Measurements from ENCODE around the gene FAM89A.

Gene FAM89A

DNA sequence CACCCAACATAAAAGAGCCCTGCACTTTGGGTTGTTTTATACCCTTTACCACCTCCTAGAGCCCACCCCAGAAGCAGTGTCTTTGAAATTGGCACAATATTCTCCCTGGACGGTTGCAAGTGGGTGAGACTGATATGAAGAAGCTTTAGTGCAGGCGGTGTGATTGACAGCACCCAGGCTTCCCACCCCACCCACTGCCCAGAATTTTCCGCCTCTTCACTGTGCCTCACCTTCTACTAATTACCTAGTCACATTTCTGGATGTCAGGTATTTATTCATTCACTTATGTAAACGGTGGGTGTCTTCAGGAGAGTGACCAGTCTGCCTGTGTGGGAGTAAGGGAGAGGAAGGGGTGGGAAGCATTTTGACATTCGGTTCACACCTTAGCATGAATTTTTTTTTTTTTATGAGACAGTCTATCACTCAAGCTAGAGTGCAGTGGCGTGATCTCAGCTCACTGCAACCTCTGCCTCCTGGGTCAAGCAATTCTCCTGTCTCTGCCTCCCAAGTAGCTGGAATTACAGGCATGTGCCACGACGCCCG lies 1.7 kb upstream of the FAM89A start:
- DNase-seq (ENCODE audit: low spot score), result no peak
- in situ Hi-C loops (cut with MboI; ENCODE audit: low pct_unique_long_range_greater_than_20kb, low sequenced_read_pairs, unreplicated experiment), result no loop called here
- TF ChIP-seq, protein P1, sequence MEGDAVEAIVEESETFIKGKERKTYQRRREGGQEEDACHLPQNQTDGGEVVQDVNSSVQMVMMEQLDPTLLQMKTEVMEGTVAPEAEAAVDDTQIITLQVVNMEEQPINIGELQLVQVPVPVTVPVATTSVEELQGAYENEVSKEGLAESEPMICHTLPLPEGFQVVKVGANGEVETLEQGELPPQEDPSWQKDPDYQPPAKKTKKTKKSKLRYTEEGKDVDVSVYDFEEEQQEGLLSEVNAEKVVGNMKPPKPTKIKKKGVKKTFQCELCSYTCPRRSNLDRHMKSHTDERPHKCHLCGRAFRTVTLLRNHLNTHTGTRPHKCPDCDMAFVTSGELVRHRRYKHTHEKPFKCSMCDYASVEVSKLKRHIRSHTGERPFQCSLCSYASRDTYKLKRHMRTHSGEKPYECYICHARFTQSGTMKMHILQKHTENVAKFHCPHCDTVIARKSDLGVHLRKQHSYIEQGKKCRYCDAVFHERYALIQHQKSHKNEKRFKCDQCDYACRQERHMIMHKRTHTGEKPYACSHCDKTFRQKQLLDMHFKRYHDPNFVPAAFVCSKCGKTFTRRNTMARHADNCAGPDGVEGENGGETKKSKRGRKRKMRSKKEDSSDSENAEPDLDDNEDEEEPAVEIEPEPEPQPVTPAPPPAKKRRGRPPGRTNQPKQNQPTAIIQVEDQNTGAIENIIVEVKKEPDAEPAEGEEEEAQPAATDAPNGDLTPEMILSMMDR (IDR thresholded peaks at IDR 0.05; ENCODE audit: extremely low read depth, insufficient read depth, missing control alignments), result no peak

DNA sequence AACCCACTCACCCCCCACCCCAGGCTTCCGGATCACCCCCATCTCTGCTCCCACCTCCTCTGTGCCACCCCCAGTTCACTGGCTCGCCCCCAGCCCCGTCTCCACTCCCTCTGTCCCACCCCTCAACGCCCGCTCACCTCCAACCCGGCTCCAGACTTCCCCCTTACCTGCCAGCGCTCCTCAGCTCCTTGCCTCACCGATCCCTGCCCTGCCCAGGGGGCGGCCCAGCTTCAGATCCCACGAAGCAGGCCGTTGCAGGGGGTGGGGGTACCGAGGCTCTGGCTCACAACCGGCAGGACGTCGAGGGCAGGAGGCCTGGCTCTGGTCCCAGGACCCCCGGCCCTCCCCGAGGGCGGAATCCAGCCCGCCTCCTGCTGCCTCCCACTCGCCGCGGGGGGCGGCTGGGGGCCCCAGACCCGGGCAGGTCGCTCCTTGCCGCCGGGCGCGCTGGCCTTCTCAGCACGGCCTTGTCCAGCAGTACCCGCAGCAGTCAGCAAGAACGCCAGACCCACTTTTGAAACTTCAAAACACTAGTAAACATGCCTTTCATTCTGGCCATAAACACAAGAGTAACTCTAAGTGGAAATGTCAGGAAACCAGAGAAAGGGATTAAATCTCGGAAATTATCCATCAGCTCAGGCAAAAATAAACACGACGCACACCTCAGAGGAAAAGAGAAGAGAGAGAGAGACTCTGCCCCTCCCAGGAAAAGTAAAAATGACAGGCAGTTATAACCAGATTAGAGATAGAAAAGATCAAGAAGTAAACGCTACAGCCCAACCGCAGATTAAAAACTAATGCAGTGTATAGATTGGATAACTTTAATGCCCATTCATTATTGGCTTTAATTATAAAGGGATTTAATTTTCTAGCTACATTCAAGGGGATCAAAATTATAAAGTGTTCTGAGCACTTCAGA lies 1.0 kb upstream of the FAM89A start:
- DNase-seq (ENCODE audit: low spot score), result no peak
- in situ Hi-C loops (cut with MboI; ENCODE audit: low pct_unique_long_range_greater_than_20kb, low sequenced_read_pairs, unreplicated experiment), result no loop called here
- TF ChIP-seq, protein P1 (IDR thresholded peaks at IDR 0.05; ENCODE audit: extremely low read depth, insufficient read depth, missing control alignments), result no peak

DNA sequence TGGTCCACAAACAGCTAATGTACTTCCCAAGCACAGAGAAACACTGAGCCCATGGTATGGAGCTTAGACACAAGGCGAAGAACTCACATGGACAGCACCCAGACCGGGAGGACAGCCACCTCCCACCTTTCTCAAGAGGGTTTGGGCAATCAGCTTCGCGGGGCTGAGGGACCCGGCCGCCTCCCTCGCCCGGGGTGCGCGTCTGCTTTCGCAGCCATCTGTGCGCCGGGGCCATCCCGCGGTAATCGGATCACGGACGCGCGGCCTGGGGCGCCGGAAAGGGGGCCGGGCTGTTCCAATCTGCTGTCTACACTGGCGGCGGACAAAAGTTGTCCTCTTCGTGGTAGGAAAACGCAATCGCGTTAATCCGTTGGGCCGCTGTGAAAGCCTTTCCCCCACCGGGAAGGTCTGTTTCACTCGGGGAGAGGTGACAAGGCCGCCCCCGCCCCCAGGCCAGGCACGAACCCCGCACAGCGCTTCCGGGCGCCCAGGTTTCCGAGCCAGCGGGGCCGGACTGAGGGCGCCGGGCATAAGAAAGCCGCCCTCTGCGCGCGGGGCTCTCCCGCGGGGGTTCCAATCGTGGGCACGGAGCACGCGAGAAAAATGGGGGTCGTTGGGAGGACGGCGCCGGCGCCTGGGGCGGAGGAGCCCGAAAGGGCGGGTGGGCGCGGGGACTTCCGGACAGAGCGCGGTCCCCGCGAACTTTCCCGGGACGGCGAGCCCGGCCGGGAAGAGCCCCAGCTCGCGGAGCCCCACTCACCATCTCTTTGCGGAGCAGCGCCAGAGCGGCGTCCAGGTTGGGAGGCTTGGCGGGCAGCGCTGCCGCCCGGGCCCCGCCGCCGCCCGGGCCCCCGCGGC lies 664 bp downstream of the FAM89A start:
- peak; percentile 57 for DNase-seq (ENCODE audit: low spot score)
- in situ Hi-C loops (cut with MboI; ENCODE audit: low pct_unique_long_range_greater_than_20kb, low sequenced_read_pairs, unreplicated experiment), result no loop called here
- TF ChIP-seq, protein P1 (IDR thresholded peaks at IDR 0.05; ENCODE audit: extremely low read depth, insufficient read depth, missing control alignments), result no peak

DNA sequence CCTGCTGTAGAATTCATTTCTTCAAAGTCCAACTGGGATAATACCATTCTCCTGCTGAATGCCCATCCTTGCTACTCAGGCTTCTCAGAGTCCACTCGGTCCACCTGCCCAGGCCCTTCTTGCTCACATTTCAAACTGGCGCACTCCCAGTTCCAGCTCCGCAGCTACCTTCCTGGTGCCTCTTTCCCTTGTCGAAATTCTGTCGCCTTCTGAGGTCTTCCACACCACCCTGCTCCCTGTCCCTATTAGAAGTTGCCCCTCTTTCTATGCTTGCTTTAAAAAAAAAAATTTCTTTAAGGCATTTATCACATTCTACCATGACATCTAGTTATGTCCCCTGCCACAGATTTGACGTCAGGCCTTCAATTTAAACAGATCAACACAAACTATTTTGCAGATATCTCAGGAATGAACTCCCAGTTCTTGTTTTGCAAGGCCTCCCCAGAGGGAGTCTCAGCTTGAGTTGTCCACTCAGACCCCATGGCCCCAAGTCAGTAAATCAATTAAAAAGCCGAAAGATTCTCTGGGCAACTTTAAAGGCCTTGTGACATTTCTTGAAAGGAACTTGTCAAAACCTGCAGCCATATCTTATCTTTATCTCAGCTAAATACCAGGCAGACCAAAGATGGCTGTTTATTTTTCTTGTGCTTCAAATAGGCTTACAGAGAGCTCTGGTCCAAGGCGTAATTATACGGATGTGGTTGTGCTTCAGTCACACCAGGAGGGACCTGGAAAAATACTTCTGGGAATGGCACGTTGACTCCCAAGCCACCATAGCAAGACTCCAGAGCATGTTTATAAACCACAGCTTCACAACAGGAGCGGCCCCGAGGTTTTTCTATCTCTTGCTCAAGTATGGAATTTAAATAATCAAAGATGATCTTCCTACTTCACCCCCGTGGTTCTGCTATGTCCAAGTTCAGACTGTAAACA lies 2.2 kb downstream of the FAM89A start:
- in situ Hi-C loops (cut with MboI; ENCODE audit: low pct_unique_long_range_greater_than_20kb, low sequenced_read_pairs, unreplicated experiment), result no loop called here
- TF ChIP-seq, protein P1 (IDR thresholded peaks at IDR 0.05; ENCODE audit: extremely low read depth, insufficient read depth, missing control alignments), result no peak
- no peak for DNase-seq (ENCODE audit: low spot score)

DNA sequence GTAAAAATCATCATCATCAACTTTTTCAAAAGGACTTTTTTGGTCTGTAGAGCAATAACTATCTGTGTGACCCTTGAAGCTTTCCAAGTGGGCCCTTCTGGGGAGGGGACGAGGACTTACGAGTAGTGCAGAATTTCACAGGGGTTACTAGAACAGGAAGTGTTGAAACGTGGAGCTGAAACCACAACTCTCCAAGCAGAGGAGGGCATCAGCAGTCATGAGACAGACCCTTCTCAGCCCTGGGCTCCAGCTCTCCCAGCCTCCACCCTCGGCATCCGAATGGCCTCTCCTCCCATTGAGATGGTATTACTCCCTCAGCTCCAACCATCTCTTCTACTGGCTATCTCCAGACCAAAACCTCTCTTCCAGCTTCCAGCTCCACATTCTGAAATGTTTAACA lies 3.6 kb downstream of the FAM89A start:
- TF ChIP-seq, protein P1 (IDR thresholded peaks at IDR 0.05; ENCODE audit: extremely low read depth, insufficient read depth, missing control alignments), result no peak
- in situ Hi-C loops (cut with MboI; ENCODE audit: low pct_unique_long_range_greater_than_20kb, low sequenced_read_pairs, unreplicated experiment), result no loop called here
- no peak for DNase-seq (ENCODE audit: low spot score)

Measured in GM13977 (cell line).